RWPE2 (cell line): ENCODE measurements around the gene ARHGAP32.

Experiments
- ATAC-seq: fragments of 200-7000 bp; cut with Tn5 transposase; 3 replicates; pipeline ENCODE4 v1.9.1; 2021; ENCODE audit warnings: low read depth
- DNase-seq: peaks from one replicate; pipeline ENCODE4 v3.0.0-alpha.2; 2020; ENCODE audit warnings: low spot score
- H3K27ac ChIP-seq: fragments of 450-650 bp; 2 replicates; pipeline ENCODE4 v1.5.1; 2017; ENCODE audit warnings: mild to moderate bottlenecking; ENCODE audit not compliant: poor library complexity, severe bottlenecking
- H3K27me3 ChIP-seq: fragments of 250-450 bp; sonication (Bioruptor Pico); 2 replicates; pipeline ENCODE4 v1.5.1; 2021; ENCODE audit warnings: mild to moderate bottlenecking, moderate library complexity; ENCODE audit not compliant: insufficient read depth, poor library complexity, severe bottlenecking
- H3K36me3 ChIP-seq: fragments of 250-450 bp; sonication (Bioruptor Pico); 2 replicates; pipeline ENCODE4 v1.5.1; 2020; ENCODE audit warnings: low read depth, mild to moderate bottlenecking, moderate library complexity
- H3K4me1 ChIP-seq: fragments of 250-450 bp; sonication (Bioruptor Pico); 2 replicates; pipeline ENCODE4 v1.5.1; 2021; ENCODE audit warnings: mild to moderate bottlenecking, moderate library complexity; ENCODE audit not compliant: insufficient read depth, poor library complexity, severe bottlenecking
- H3K4me3 ChIP-seq: fragments of 250-450 bp; sonication (Bioruptor Pico); 2 replicates; pipeline ENCODE4 v1.5.1; 2021; ENCODE audit warnings: mild to moderate bottlenecking, moderate library complexity; ENCODE audit not compliant: severe bottlenecking
- H3K9me3 ChIP-seq: fragments of 250-450 bp; sonication (Bioruptor Pico); 2 replicates; pipeline ENCODE4 v1.5.1; 2021; ENCODE audit warnings: mild to moderate bottlenecking, moderate library complexity; ENCODE audit not compliant: severe bottlenecking
- TF ChIP-seq, protein P1 (sequence below): fragments of 450-650 bp; IDR thresholded peaks from one replicate; pipeline ENCODE4 v1.5.1; 2017; ENCODE audit warnings: mild to moderate bottlenecking, moderate library complexity; ENCODE audit not compliant: poor library complexity, severe bottlenecking

The ARHGAP32 gene

GRCh38 chr11:128988242-128988970, 203.7 kb downstream of the ARHGAP32 start:
- no peak overlapping the region for H3K4me3 ChIP-seq
- TF ChIP-seq, protein P1, sequence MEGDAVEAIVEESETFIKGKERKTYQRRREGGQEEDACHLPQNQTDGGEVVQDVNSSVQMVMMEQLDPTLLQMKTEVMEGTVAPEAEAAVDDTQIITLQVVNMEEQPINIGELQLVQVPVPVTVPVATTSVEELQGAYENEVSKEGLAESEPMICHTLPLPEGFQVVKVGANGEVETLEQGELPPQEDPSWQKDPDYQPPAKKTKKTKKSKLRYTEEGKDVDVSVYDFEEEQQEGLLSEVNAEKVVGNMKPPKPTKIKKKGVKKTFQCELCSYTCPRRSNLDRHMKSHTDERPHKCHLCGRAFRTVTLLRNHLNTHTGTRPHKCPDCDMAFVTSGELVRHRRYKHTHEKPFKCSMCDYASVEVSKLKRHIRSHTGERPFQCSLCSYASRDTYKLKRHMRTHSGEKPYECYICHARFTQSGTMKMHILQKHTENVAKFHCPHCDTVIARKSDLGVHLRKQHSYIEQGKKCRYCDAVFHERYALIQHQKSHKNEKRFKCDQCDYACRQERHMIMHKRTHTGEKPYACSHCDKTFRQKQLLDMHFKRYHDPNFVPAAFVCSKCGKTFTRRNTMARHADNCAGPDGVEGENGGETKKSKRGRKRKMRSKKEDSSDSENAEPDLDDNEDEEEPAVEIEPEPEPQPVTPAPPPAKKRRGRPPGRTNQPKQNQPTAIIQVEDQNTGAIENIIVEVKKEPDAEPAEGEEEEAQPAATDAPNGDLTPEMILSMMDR: no peak
- H3K36me3 ChIP-seq: peaks cover 11% of the 10 kb centered on the region
- ATAC-seq: no peak
- H3K9me3 ChIP-seq: no peaks in the 10 kb centered on the region
- H3K4me1 ChIP-seq: no peaks in the 10 kb centered on the region
- DNase-seq: no peak
- H3K27ac ChIP-seq: no peak overlapping the region
- no peaks in the 10 kb centered on the region for H3K27me3 ChIP-seq

GRCh38 chr11:128985880-128986279, 206.2 kb downstream of the ARHGAP32 start:
- H3K4me3 ChIP-seq: no peak overlapping the region
- DNase-seq (no peak), ATAC-seq (no peak)
- H3K9me3 ChIP-seq: no peaks in the 10 kb centered on the region
- no peaks in the 10 kb centered on the region for H3K4me1 ChIP-seq
- TF ChIP-seq, protein P1: no peak
- H3K36me3 ChIP-seq: peaks cover 22% of the 10 kb centered on the region
- no peak overlapping the region for H3K27ac ChIP-seq
- no peaks in the 10 kb centered on the region for H3K27me3 ChIP-seq

DNA sequence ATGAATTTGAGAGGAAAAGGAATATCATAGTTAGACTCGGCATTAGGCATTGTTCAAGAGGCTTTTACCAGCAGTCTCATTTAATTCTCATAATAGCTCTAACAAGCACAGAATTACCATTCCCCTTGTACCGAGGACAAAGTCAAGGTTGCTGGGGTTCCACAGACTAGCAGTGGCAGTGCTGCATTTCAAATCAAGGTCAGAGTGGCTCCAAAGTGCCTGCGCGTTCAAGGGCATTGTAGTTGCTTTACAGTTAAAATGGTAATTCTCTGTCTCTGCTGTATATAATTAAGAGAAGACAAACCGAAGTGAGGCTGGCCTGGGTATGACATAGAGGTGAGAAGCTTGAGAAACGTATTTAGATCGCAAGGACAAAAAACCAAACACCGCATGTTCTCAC, 209.1 kb downstream of the ARHGAP32 start:
- TF ChIP-seq, protein P1: no peak
- no peaks in the 10 kb centered on the region for H3K9me3 ChIP-seq
- H3K36me3 ChIP-seq: peaks cover 37% of the 10 kb centered on the region
- H3K27ac ChIP-seq: no peak overlapping the region
- H3K27me3 ChIP-seq: no peaks in the 10 kb centered on the region
- DNase-seq (no peak), ATAC-seq (no peak)
- H3K4me1 ChIP-seq: no peaks in the 10 kb centered on the region
- H3K4me3 ChIP-seq: no peak overlapping the region

DNA sequence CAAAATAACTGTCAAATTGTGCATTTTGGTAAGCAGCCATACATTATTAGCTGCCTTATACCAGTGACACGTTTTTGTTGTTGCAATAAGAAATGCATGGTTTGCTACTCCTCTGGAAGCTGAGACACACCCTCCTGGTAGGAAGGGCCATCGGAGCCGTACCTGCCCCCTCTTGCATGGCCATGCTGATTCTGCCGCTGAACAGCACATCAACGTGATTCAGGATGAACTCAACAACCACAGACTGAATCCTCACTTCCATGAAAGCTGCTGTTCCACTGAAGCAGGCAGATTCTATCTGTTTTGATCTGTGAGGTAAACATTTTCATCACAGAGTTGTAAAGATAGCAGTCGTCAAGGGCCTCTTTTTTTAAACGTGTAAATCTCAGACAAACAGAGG, 210.9 kb downstream of the ARHGAP32 start:
- DNase-seq (no peak), ATAC-seq (peak; percentile 87)
- H3K4me3 ChIP-seq: no peak overlapping the region
- no peaks in the 10 kb centered on the region for H3K9me3 ChIP-seq
- H3K4me1 ChIP-seq: no peaks in the 10 kb centered on the region
- TF ChIP-seq, protein P1: no peak
- H3K27me3 ChIP-seq: no peaks in the 10 kb centered on the region
- H3K27ac ChIP-seq: no peak overlapping the region
- peaks cover 44% of the 10 kb centered on the region for H3K36me3 ChIP-seq

GRCh38 chr11:128970598-128971190, 221.4 kb downstream of the ARHGAP32 start:
- DNase-seq (no peak), ATAC-seq (no peak)
- H3K4me3 ChIP-seq: no peak overlapping the region
- no peaks in the 10 kb centered on the region for H3K27me3 ChIP-seq
- no peak overlapping the region for H3K27ac ChIP-seq
- TF ChIP-seq, protein P1: no peak
- no peaks in the 10 kb centered on the region for H3K4me1 ChIP-seq
- no peaks in the 10 kb centered on the region for H3K9me3 ChIP-seq
- peaks cover 38% of the 10 kb centered on the region for H3K36me3 ChIP-seq
